Activated CD8-positive, alpha-beta memory T cell treated with anti-CD3 and anti-CD28 coated beads, Interleukin-2, amount 50 U/mL, for 24 hours (primary cell): ENCODE data around the gene PRSS16.

Source experiments
- DNase-seq: peaks from one replicate; pipeline ENCODE4 v3.0.0-alpha.2; 2020; ENCODE audit errors: extremely low read depth

Gene PRSS16

GRCh38 chr6:27283279-27283678 is 35.8 kb downstream of the PRSS16 start:
- DNase-seq = no peak

- DNase-seq = no peak
Observed at GRCh38 chr6:27286141-27286540, 38.6 kb downstream of the PRSS16 start.

- no peak for DNase-seq
Observed at GRCh38 chr6:27287751-27288135, 40.2 kb downstream of the PRSS16 start.

GRCh38 chr6:27288136-27289044 is 40.9 kb downstream of the PRSS16 start:
- no peak for DNase-seq

- no peak for DNase-seq
Observed at GRCh38 chr6:27290065-27290849, 42.8 kb downstream of the PRSS16 start.

- no peak for DNase-seq
Observed at GRCh38 chr6:27290850-27291208, 43.3 kb downstream of the PRSS16 start.

GRCh38 chr6:27293436-27294098 is 46.1 kb downstream of the PRSS16 start:
- no peak for DNase-seq

GRCh38 chr6:27294409-27294808 is 46.9 kb downstream of the PRSS16 start:
- DNase-seq = no peak

- no peak for DNase-seq
Observed at GRCh38 chr6:27295301-27296079, 48.0 kb downstream of the PRSS16 start.

- no peak for DNase-seq
Observed at GRCh38 chr6:27296106-27296783, 48.7 kb downstream of the PRSS16 start.

GRCh38 chr6:27297484-27297856 is 50.0 kb downstream of the PRSS16 start:
- no peak for DNase-seq

- DNase-seq = no peak
Observed at GRCh38 chr6:27297857-27298730, 50.6 kb downstream of the PRSS16 start.

GRCh38 chr6:27303613-27304272 is 56.2 kb downstream of the PRSS16 start:
- no peak for DNase-seq
